HCT116 (cell line): ENCODE measurements around the gene BATF3. TPM values are rescaled to one million over a fixed set of nuclear protein-coding genes. Genes with fewer than 3 reads are reported as not detected.

Source experiments
- ATAC-seq: fragments of 200-7000 bp; cut with Tn5 transposase; 2 replicates; pipeline ENCODE4 v1.9.1; 2020; ENCODE audit warnings: mild to moderate bottlenecking, moderate library complexity
- BruUV-seq: library from RNA; stranded (reverse); fragments of 400-500 nt; replicated peaks from 2 replicates; lab custom pipeline; 2021; lab: Mats Ljungman, UMichigan
- CTCF ChIA-PET: fragments of 300-600 bp; sonication (Branson Sonifier 250); formaldehyde crosslinking; loops from one replicate; lab custom pipeline; 2021; ENCODE audit warnings: antibody characterized with exemption; lab: Charles Lee
- POLR2A ChIA-PET: fragments of 300-600, 350-600 bp; sonication (Branson Sonifier 250); formaldehyde crosslinking; loops from one replicate; lab custom pipeline; 2021; ENCODE audit warnings: antibody characterized with exemption; lab: Charles Lee
- RAD21 ChIA-PET, 2 experiments: fragments of 300-600 bp; sonication (Branson Sonifier 250); formaldehyde crosslinking; loops; one replicate each; lab custom pipeline; 2023; ENCODE audit warnings: low total read pairs in 2 of 2; ENCODE audit not compliant: uncharacterized antibody in 2 of 2, unreplicated experiment in 2 of 2, low non-redundant PET in 1 of 2; lab: Charles Lee
- DNase-seq: peaks from one replicate; pipeline ENCODE4 v3.0.0-alpha.2; 2010; ENCODE audit warnings: low read depth, low spot score
- H2AFZ ChIP-seq: fragments of 200-600 bp; shearing (Covaris generic), sonication (generic); 2 replicates; pipeline ENCODE4 v1.6.1; 2017; ENCODE audit warnings: low read depth, mixed run types, mixed read lengths, antibody characterized with exemption, low read length; ENCODE audit not compliant: poor library complexity, severe bottlenecking
- H3K27ac ChIP-seq: 2 replicates; pipeline ENCODE4 v1.5.1; 2012; ENCODE audit warnings: low read depth, low read length
- H3K27me3 ChIP-seq: fragments of 200-600 bp; sonication (generic); 2 replicates; pipeline ENCODE4 v1.6.1; 2016; ENCODE audit warnings: mixed run types, low read length, mixed read lengths; ENCODE audit not compliant: insufficient read depth
- H3K36me3 ChIP-seq, 2 experiments: fragments of 200-500 bp in 1 of 2; fragments of 200-600 bp in 1 of 2; sonication (Bioruptor generic) in 1 of 2; sonication (generic) in 1 of 2; 2 replicates each; pipeline versions ENCODE4 v1.5.1 to v1.6.1; 2014 to 2016; ENCODE audit warnings: low read length in 2 of 2, inconsistent platforms in 1 of 2, mixed read lengths in 1 of 2, mixed run types in 1 of 2; ENCODE audit not compliant: insufficient read depth in 2 of 2, control insufficient read depth in 1 of 2
- H3K4me1 ChIP-seq, 2 experiments: fragments of 200-600 bp in 1 of 2; sonication (generic) in 1 of 2; 2 replicates each; pipeline versions ENCODE4 v1.5.1 to v1.6.1; 2012 to 2017; ENCODE audit warnings: low read length in 2 of 2, inconsistent platforms in 1 of 2, mild to moderate bottlenecking in 1 of 2, mixed read lengths in 1 of 2, mixed run types in 1 of 2, moderate library complexity in 1 of 2; ENCODE audit not compliant: insufficient read depth in 2 of 2, control insufficient read depth in 1 of 2
- H3K4me2 ChIP-seq: fragments of 200-600 bp; sonication (generic); 2 replicates; pipeline ENCODE4 v1.6.1; 2017; ENCODE audit warnings: mixed run types, low read length, mixed read lengths
- H3K4me3 ChIP-seq, 2 experiments: fragments of 200-600 bp in 1 of 2; sonication (generic) in 1 of 2; replicated peaks in 1 of 2; 2 replicates each; pipeline ENCODE4 v1.5.1; 2011 to 2016; ENCODE audit warnings: low read length in 2 of 2, control low read depth in 1 of 2, low read depth in 1 of 2, mild to moderate bottlenecking in 1 of 2, mixed read lengths in 1 of 2, mixed run types in 1 of 2
- H3K79me2 ChIP-seq: fragments of 200-600 bp; sonication (generic); 2 replicates; pipeline ENCODE4 v1.6.1; 2017; ENCODE audit warnings: mild to moderate bottlenecking, mixed run types, low read length, moderate library complexity, mixed read lengths; ENCODE audit not compliant: insufficient read depth
- H3K9ac ChIP-seq: fragments of 200-600 bp; sonication (generic); 2 replicates; pipeline ENCODE4 v1.6.1; 2016; ENCODE audit warnings: low read length, mixed read lengths
- H3K9me2 ChIP-seq: fragments of 200-600 bp; sonication (generic), shearing (Covaris generic); 2 replicates; pipeline ENCODE4 v1.6.1; 2017; ENCODE audit warnings: mixed run types, mild to moderate bottlenecking, moderate library complexity; ENCODE audit not compliant: insufficient read depth
- H3K9me3 ChIP-seq, 2 experiments: fragments of 200-500 bp in 1 of 2; fragments of 200-600 bp in 1 of 2; sonication (Bioruptor generic) in 1 of 2; sonication (generic) in 1 of 2; 2 replicates each; pipeline ENCODE4 v1.6.1; 2014 to 2017; ENCODE audit warnings: low read length in 2 of 2, mixed read lengths in 2 of 2, inconsistent platforms in 1 of 2, low read depth in 1 of 2, mild to moderate bottlenecking in 1 of 2, mixed run types in 1 of 2, moderate library complexity in 1 of 2; ENCODE audit not compliant: control insufficient read depth in 1 of 2, insufficient read depth in 1 of 2
- H4K20me1 ChIP-seq: fragments of 200-600 bp; sonication (generic), shearing (Covaris generic); 2 replicates; pipeline ENCODE4 v1.6.1; 2017; ENCODE audit warnings: mixed run types, mild to moderate bottlenecking, moderate library complexity; ENCODE audit not compliant: insufficient read depth
- CEBPB ChIP-seq: IDR thresholded peaks from 2 replicates; pipeline ENCODE4 v1.6.1; 2012; ENCODE audit warnings: low read depth
- EGR1 ChIP-seq: IDR thresholded peaks from 2 replicates; pipeline ENCODE4 v1.6.1; 2012; ENCODE audit warnings: low read depth
- EZH2 ChIP-seq: fragments of 200-600 bp; sonication (generic); IDR thresholded peaks from 2 replicates; pipeline ENCODE4 v1.6.1; 2017; ENCODE audit warnings: antibody characterized with exemption, mixed run types
- FOSL1 ChIP-seq: IDR thresholded peaks from 2 replicates; pipeline ENCODE4 v1.6.1; 2012; ENCODE audit warnings: low read depth
- JUND ChIP-seq: IDR thresholded peaks from 2 replicates; pipeline ENCODE4 v1.6.1; 2012
- POLR2AphosphoS5 ChIP-seq: IDR thresholded peaks from 2 replicates; pipeline ENCODE4 v1.6.1; 2011; ENCODE audit warnings: mild to moderate bottlenecking, low read depth, low read length, moderate library complexity
- RAD21 ChIP-seq: IDR thresholded peaks from 2 replicates; pipeline ENCODE4 v1.6.1; 2012; ENCODE audit warnings: low read depth, mild to moderate bottlenecking
- SP1 ChIP-seq: IDR thresholded peaks from 2 replicates; pipeline ENCODE4 v1.6.1; 2012; ENCODE audit warnings: low read depth
- SRF ChIP-seq: IDR thresholded peaks from 2 replicates; pipeline ENCODE4 v1.6.1; 2012; ENCODE audit warnings: low read depth
- TCF7L2 ChIP-seq: IDR thresholded peaks from 2 replicates; pipeline ENCODE4 v1.7.0; 2011; ENCODE audit warnings: borderline replicate concordance, inconsistent platforms; ENCODE audit not compliant: insufficient read depth, insufficient read length; ENCODE audit errors: extremely low read depth
- YY1 ChIP-seq: IDR thresholded peaks from 2 replicates; pipeline ENCODE4 v1.6.1; 2011; ENCODE audit warnings: low read length, low read depth, moderate library complexity, mild to moderate bottlenecking; ENCODE audit not compliant: insufficient replicate concordance; ENCODE audit errors: extremely low read depth
- ZNF274 ChIP-seq: fragments of 200-500 bp; sonication (Bioruptor generic); IDR thresholded peaks from 2 replicates; pipeline ENCODE4 v1.6.1; 2014; ENCODE audit warnings: mild to moderate bottlenecking, low read depth, low read length, inconsistent platforms
- intact Hi-C: fragments of 100-400 bp; cut with micrococcal nuclease; formaldehyde crosslinking; loops from 2 replicates; pipeline ENCODE4 v1.10.0; 2022
- total RNA-seq: library from RNA; stranded (reverse); gene quantifications from one replicate; pipeline ENCODE4 v1.2.1, GENCODE V29; 2021; ENCODE audit not compliant: unreplicated experiment
- TF ChIP-seq, protein P1 (sequence below), 3 experiments: fragments of 200-600 bp in 1 of 3; sonication (generic) in 1 of 3; IDR thresholded peaks in 2 of 3; conservative IDR thresholded peaks in 1 of 3; 2 replicates each; pipeline ENCODE4 v1.5.1; 2012 to 2017; ENCODE audit warnings: low read depth in 2 of 3, low read length in 2 of 3, antibody characterized with exemption in 1 of 3, borderline replicate concordance in 1 of 3, control low read depth in 1 of 3, mild to moderate bottlenecking in 1 of 3, mixed read lengths in 1 of 3, mixed run types in 1 of 3, moderate library complexity in 1 of 3; ENCODE audit not compliant: insufficient read depth in 1 of 3
- TF ChIP-seq, protein P2 (sequence below): IDR thresholded peaks from 2 replicates; pipeline ENCODE4 v1.6.1; 2012

Gene BATF3
- total RNA-seq, 1 experiment from 2014 or later = 4.8 TPM

DNA sequence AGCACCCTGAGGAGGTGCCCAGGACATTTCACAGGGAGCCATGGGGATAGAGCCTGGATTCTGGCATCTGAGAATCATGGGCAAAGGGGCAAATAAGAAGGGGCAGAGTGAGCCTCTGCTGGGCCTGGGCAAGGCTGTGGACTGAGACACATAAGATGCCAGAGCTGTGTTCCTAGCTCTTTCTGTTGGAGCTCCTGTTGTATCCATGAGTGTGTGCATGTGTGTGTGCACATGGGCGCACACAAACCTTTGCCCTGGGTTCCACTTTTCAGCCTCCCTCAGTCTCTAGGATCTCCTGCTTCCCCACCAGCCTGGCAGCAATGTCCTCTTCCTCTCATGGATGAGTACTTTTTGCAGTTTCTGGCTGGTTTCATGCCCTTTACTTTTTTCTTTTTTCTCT is 47.0 kb downstream of the BATF3 start:
- DNase-seq (no peak), ATAC-seq (no peak)
- Histone ChIP-seq H3K9me2 (no peaks in the 10 kb centered on the region), H3K27me3 (no peaks in the 10 kb centered on the region), H3K4me1 (peaks cover 0 to 13% of the 10 kb centered on the region in 2 experiments; a peak in 2 of 4 replicates), H3K79me2 (no peaks in the 10 kb centered on the region), H3K9ac (no peak overlapping the region), H3K4me3 (no peak overlapping the region), H4K20me1 (no peaks in the 10 kb centered on the region), H3K27ac (no peak overlapping the region), H3K9me3 (no peaks in the 10 kb centered on the region), H3K36me3 (no peaks in the 10 kb centered on the region), H3K4me2 (no peak overlapping the region), H2AFZ (no peak overlapping the region)
- no TSS peak for BruUV-seq
- ChIA-PET CTCF (interaction anchor here (1.9 kb wide), 1 partner anchor 13 kb away, joined by 9 read pairs; no protein-coding TSS in a partner anchor), POLR2A (no interaction called here), RAD21 (no interaction called here)
- no peak for TF ChIP-seq EZH2
- no peak for TF ChIP-seq CEBPB
- no peak for TF ChIP-seq TCF7L2
- TF ChIP-seq RAD21 = no peak
- no peak for TF ChIP-seq POLR2AphosphoS5
- TF ChIP-seq SRF = no peak
- no peak for TF ChIP-seq SP1
- no peak for TF ChIP-seq EGR1
- TF ChIP-seq, protein P1, sequence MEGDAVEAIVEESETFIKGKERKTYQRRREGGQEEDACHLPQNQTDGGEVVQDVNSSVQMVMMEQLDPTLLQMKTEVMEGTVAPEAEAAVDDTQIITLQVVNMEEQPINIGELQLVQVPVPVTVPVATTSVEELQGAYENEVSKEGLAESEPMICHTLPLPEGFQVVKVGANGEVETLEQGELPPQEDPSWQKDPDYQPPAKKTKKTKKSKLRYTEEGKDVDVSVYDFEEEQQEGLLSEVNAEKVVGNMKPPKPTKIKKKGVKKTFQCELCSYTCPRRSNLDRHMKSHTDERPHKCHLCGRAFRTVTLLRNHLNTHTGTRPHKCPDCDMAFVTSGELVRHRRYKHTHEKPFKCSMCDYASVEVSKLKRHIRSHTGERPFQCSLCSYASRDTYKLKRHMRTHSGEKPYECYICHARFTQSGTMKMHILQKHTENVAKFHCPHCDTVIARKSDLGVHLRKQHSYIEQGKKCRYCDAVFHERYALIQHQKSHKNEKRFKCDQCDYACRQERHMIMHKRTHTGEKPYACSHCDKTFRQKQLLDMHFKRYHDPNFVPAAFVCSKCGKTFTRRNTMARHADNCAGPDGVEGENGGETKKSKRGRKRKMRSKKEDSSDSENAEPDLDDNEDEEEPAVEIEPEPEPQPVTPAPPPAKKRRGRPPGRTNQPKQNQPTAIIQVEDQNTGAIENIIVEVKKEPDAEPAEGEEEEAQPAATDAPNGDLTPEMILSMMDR (IDR thresholded peaks at IDR 0.05 in 2 of 3, conservative IDR thresholded peaks at IDR 0.05 in 1 of 3; ENCODE audit: borderline replicate concordance in 1 of 3, insufficient read depth in 1 of 3, low read depth in 2 of 3, low read length in 2 of 3) = no peak
- TF ChIP-seq FOSL1 = no peak
- no peak for TF ChIP-seq JUND
- no peak for TF ChIP-seq YY1
- TF ChIP-seq, protein P2, sequence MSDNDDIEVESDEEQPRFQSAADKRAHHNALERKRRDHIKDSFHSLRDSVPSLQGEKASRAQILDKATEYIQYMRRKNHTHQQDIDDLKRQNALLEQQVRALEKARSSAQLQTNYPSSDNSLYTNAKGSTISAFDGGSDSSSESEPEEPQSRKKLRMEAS = no peak
- no peak for TF ChIP-seq ZNF274
- intact Hi-C loops = no loop called here
